GM12801 (cell line): ENCODE measurements around the gene LMO4.

Experiments
- TF ChIP-seq, protein P1 (sequence below): IDR thresholded peaks from one replicate; pipeline ENCODE4 v1.5.1; 2011; ENCODE audit warnings: control low read depth; ENCODE audit not compliant: insufficient read length; ENCODE audit errors: extremely low read depth

LMO4 gene

DNA sequence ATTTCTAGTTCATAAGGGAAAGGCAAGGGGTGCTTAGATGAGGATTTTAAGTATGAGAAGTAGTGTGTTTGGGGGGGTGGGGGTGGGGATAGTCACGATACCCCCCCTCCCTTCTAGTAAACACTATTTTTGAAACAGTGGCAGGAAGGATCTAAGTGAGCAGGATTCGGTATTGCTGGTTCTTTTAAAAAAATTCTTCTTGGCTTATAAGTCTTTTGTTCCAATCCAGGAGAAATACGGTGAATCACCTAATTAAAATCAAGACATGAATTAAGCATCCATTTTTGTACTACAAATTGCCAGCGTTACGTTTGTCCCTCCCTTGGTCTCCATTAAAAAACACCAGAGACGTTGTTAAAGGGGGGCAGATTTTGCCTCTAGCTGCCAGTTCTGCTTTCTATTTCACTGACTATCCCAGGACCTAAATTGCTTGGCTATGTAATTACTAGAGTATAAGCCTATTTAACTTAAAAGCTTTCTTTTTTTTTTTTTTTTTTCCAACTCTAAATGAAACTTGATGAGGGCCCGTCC lies 911 bp downstream of the LMO4 start:
- TF ChIP-seq, protein P1, sequence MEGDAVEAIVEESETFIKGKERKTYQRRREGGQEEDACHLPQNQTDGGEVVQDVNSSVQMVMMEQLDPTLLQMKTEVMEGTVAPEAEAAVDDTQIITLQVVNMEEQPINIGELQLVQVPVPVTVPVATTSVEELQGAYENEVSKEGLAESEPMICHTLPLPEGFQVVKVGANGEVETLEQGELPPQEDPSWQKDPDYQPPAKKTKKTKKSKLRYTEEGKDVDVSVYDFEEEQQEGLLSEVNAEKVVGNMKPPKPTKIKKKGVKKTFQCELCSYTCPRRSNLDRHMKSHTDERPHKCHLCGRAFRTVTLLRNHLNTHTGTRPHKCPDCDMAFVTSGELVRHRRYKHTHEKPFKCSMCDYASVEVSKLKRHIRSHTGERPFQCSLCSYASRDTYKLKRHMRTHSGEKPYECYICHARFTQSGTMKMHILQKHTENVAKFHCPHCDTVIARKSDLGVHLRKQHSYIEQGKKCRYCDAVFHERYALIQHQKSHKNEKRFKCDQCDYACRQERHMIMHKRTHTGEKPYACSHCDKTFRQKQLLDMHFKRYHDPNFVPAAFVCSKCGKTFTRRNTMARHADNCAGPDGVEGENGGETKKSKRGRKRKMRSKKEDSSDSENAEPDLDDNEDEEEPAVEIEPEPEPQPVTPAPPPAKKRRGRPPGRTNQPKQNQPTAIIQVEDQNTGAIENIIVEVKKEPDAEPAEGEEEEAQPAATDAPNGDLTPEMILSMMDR = no peak

DNA sequence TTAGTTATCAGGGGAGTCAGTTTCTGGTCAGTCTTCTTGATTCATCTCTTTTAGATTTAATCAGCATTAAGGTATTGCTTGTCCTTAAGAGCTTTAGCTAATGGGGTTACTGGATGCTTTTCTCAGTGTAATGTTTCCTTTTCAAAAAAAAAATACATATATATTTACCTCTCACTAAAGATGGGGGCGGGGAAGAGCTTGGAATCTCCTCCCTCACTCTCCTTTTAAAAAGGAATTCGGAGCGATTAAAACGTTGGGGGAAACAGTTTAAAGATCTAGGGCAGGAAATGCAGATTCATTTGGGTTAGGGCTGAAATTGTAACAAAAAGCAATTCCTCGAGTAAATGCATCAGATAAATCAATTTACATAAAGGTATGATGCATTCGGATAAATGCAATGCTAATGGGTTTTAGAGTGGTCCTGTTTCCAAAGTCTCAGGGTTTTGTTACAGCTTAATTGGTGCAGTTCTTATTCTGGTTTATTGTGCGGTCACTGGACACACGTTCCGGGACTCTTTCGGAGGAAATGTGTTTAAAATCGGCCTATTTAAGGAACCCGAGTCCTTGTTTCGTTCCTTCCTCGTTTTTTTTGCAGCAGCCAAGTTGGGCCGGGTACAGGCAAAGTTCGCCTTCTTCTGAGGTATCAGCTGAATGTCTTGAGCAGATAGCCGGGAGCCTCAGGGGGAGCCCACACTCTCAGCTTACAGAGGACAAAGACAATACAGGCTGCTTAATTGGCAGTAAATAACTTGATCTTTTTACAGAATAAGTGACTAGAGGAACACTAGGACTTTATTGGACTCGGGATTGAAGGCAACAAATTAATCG lies 1.6 kb downstream of the LMO4 start:
- TF ChIP-seq, protein P1 = no peak

DNA sequence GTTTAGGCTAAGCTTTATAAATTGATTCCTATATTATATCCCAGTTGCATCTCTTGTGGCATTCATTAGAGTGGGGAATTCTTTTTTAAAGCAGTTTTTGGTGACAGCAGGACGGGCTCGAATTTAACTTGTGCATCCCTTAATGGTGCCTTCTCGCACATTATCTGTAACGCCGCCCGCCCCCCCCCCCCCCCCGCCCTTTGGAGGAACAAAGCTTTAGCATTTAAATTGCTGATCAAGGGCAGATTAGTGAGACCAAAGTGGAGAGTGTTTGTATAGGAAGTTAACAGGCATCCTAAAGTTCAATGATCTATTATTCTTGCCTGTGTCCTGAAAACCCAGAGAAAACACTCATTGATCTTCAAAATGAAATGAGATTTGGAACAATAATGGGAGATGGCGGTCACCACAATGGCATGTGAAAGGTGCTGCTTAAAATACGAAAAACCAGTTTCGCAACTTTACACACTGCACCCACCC lies 2.2 kb downstream of the LMO4 start:
- TF ChIP-seq, protein P1 = no peak

DNA sequence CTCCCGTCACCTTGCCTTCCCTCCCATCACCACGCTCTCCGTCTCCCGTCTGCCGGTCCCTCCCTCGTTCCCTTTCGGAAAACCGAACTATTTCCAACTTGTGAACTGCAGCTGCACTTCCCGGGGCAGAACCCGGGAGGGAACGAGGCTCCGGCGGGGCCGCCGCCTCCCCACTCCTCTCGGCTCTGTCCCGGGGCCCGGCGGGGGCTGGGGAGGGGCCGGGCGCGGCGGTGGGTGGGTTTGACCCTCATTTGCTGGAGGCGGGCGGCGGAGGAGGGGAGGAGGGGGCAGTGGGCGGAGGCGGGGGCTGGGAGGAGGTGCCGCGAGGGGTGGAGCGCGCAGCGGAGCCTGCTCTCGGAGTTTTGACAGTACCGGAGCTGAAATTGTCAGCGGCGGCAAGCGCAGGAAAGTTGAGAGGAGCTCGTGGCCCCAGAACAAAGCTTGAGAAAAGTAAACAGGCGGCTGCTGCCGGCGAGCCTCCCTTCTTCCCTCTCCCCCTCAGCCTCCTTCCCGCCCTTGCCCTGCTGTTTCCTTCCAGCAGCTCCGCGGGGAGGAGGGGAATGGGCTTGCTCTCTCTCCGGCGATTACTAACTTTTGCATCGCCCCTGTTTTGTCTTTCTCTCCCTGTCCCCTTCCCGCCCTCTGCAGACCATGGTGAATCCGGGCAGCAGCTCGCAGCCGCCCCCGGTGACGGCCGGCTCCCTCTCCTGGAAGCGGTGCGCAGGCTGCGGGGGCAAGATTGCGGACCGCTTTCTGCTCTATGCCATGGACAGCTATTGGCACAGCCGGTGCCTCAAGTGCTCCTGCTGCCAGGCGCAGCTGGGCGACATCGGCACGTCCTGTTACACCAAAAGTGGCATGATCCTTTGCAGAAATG lies 2.9 kb downstream of the LMO4 start:
- TF ChIP-seq, protein P1 = no peak

DNA sequence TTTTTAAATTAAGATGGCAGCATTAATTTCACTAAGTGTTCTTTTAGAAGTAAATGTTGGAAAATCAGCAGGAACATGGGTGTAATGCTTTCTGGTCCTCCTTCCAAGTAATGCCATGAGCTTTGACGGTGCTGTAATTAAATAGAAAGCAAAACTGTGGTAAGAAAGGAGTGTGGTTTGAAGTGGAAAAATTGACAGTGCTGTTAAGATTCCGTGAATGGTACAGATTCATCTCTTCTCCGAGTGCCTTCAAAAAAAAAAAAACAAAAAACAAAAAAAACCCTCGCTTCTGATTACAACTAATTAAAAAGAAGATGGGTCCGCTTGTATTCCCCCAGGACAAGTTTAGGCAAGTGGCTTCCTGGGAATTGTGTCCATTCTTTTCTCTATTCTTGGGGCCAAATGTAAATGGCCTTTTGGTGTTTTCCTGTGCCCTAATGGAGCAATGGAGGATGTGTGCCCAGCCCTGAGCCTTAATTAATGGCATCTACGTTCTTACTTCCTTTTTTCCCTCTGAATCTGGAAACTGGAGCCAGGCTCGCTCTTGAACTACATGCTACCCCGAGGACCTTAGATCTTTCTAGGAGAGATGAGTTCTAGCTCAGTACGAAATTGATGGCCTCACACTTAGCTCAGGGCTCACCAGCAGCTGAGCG lies 5.1 kb downstream of the LMO4 start:
- TF ChIP-seq, protein P1 = no peak

DNA sequence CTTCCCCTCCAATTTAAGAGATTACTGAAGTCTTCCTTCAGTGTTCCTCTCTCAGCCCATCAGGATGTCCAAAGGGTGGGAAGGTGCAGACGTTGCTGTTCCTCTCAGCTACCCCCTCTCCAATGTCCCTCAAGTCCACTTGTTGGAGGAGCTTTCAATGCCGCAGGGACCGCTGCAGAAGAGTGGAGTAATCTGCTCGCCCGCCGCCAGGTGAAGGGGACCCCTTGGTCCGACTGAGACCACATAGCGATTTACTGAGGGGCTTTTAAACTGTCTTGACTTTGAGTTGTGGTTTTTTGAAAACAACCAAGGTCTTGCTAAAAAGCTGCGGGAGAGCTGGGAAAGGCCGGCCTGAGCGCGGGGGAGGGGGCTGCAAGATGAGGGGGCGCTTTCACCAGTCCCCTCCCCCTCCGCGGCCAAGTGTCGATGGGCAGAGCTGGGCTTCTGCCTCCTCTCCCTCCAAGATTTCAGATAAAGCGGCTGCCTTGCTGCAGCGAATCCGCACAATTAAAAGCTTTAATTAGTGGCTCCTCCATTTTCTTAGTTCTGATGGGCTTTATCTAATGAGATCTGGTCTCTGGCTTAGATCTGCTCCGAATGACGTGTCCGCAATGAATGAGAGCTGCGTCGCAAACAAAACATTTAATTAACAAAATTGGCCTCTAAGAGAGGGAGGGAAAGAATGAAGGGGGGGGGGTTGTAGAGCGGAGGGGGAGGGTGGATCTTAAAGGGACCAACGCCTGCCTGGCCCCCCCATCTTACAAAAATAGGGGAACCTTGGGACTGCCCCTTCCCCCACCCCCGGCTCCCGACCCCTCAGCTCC lies 5.9 kb downstream of the LMO4 start:
- TF ChIP-seq, protein P1 = no peak
